ENCODE data around the gene LILRB5.
"Not testable (repeated sequence)": the region's sequence is repeated elsewhere in the genome, so short reads cannot be mapped to it uniquely, and the experiment has no call there.

Gene LILRB5

GRCh38 chr19:54209058-54209810 is 47.8 kb downstream of the LILRB5 start:
- TF ChIP-seq CTCF (IDR thresholded peaks at IDR 0.05; ENCODE audit: low read depth, low read length), result no peak
- DNase-seq (ENCODE audit: extremely low read depth, low read depth), result no peak

- DNase-seq (ENCODE audit: extremely low read depth, low read depth), result no peak
- TF ChIP-seq CTCF (IDR thresholded peaks at IDR 0.05; ENCODE audit: low read depth, low read length), result no peak
These were observed 48.4 kb downstream of the LILRB5 start for GRCh38 chr19:54208784-54209057.

- DNase-seq (ENCODE audit: extremely low read depth, low read depth), result peak; percentile 73
- TF ChIP-seq CTCF (IDR thresholded peaks at IDR 0.05; ENCODE audit: low read depth, low read length), result no peak
These were observed 48.9 kb downstream of the LILRB5 start for GRCh38 chr19:54207983-54208783.

GRCh38 chr19:54207676-54207982 is 49.4 kb downstream of the LILRB5 start:
- no peak for TF ChIP-seq CTCF (IDR thresholded peaks at IDR 0.05; ENCODE audit: low read depth, low read length)
- DNase-seq (ENCODE audit: extremely low read depth, low read depth), result no peak

- not testable (repeated sequence) for DNase-seq (ENCODE audit: extremely low read depth, low read depth)
These were observed 49.9 kb downstream of the LILRB5 start for GRCh38 chr19:54207193-54207592.

GRCh38 chr19:54206831-54207177 is 50.3 kb downstream of the LILRB5 start:
- DNase-seq (ENCODE audit: extremely low read depth, low read depth), result no peak
- TF ChIP-seq CTCF (IDR thresholded peaks at IDR 0.05; ENCODE audit: low read depth, low read length), result no peak

- no peak for TF ChIP-seq CTCF (IDR thresholded peaks at IDR 0.05; ENCODE audit: low read depth, low read length)
These were observed 50.8 kb downstream of the LILRB5 start for GRCh38 chr19:54206030-54206830.

More at GRCh38 chr19:54206030-54206830, 50.8 kb downstream of the LILRB5 start:
- DNase-seq (ENCODE audit: extremely low read depth, low read depth), result no peak
